CD14-positive monocyte (primary cell): ENCODE data around the gene INSR. TPM values are rescaled to one million over a fixed set of nuclear protein-coding genes. Genes with fewer than 3 reads are reported as not detected.

Experiments
- DNase-seq, 3 donors: peaks; one replicate each; pipeline ENCODE4 v3.0.0-alpha.2; 2011 to 2022
- H2AFZ ChIP-seq: 2 replicates; pipeline ENCODE4 v1.6.0; 2012; ENCODE audit warnings: mild to moderate bottlenecking, low read depth, low read length, inconsistent platforms; ENCODE audit not compliant: insufficient read depth, poor library complexity, severe bottlenecking
- H3K27ac ChIP-seq, 2 donors: 1 replicate in 1 of 2; 2 replicates in 1 of 2; pipeline ENCODE4 v1.5.1; 2012 to 2013; ENCODE audit warnings: low read length in 2 of 2, control low read depth in 1 of 2, inconsistent platforms in 1 of 2, low read depth in 1 of 2, mild to moderate bottlenecking in 1 of 2
- H3K27me3 ChIP-seq, 2 donors: one replicate each; pipeline versions ENCODE4 v1.6.0 to v1.6.1; 2011 to 2013; ENCODE audit warnings: low read length in 2 of 2; ENCODE audit not compliant: control insufficient read depth in 2 of 2, insufficient read depth in 2 of 2
- H3K36me3 ChIP-seq, 2 donors: replicated peaks in 1 of 2; 1 replicate in 1 of 2; 2 replicates in 1 of 2; pipeline versions ENCODE4 v1.5.1 to v1.6.1; 2012 to 2013; ENCODE audit warnings: low read length in 2 of 2, control low read depth in 1 of 2, inconsistent platforms in 1 of 2, mild to moderate bottlenecking in 1 of 2; ENCODE audit not compliant: insufficient read depth in 2 of 2, control insufficient read depth in 1 of 2
- H3K4me1 ChIP-seq, 2 donors: 1 replicate in 1 of 2; 2 replicates in 1 of 2; pipeline versions ENCODE4 v1.5.1 to v1.6.1; 2012 to 2013; ENCODE audit warnings: low read length in 2 of 2, control low read depth in 1 of 2, inconsistent platforms in 1 of 2, mild to moderate bottlenecking in 1 of 2, moderate library complexity in 1 of 2; ENCODE audit not compliant: insufficient read depth in 2 of 2, control insufficient read depth in 1 of 2
- H3K4me2 ChIP-seq: replicated peaks from 2 replicates; pipeline ENCODE3; 2012; ENCODE audit warnings: low read length, moderate library complexity, mild to moderate bottlenecking; ENCODE audit not compliant: poor library complexity, severe bottlenecking; ENCODE audit errors: extremely low read depth
- H3K4me3 ChIP-seq, 3 experiments: fragments of 200-600 bp in 1 of 3; sonication (generic) in 1 of 3; replicated peaks in 1 of 3; 1 replicate in 2 of 3; 2 replicates in 1 of 3; pipeline ENCODE4 v1.5.1; 2011 to 2013; ENCODE audit warnings: low read length in 3 of 3, mild to moderate bottlenecking in 3 of 3, control low read depth in 2 of 3, low read depth in 2 of 3, inconsistent platforms in 1 of 3, moderate library complexity in 1 of 3
- H3K79me2 ChIP-seq: 2 replicates; pipeline ENCODE4 v1.6.0; 2012; ENCODE audit warnings: mild to moderate bottlenecking, control low read depth, inconsistent platforms, low read length, moderate library complexity; ENCODE audit not compliant: insufficient read depth
- H3K9ac ChIP-seq: 2 replicates; pipeline ENCODE4 v1.6.0; 2017; ENCODE audit warnings: low read length, mild to moderate bottlenecking; ENCODE audit not compliant: insufficient read depth, poor library complexity, severe bottlenecking
- H3K9me3 ChIP-seq, 2 donors: replicated peaks in 1 of 2; 1 replicate in 1 of 2; 2 replicates in 1 of 2; pipeline versions ENCODE4 v1.5.1 to v1.6.1; 2012 to 2013; ENCODE audit warnings: low read length in 2 of 2, control low read depth in 1 of 2; ENCODE audit not compliant: control insufficient read depth in 1 of 2, insufficient read depth in 1 of 2
- H4K20me1 ChIP-seq: 2 replicates; pipeline ENCODE4 v1.6.0; 2012; ENCODE audit warnings: mild to moderate bottlenecking, low read length, control low read depth, moderate library complexity; ENCODE audit not compliant: insufficient read depth
- H3K27ac Mint-ChIP-seq, 7 donors: one replicate each; pipeline ENCODE4 v1.8.0; 2020; ENCODE audit warnings: mild to moderate bottlenecking in 7 of 7, mixed read lengths in 7 of 7, moderate library complexity in 6 of 7, inconsistent platforms in 2 of 7
- H3K27me3 Mint-ChIP-seq, 3 donors: one replicate each; pipeline ENCODE4 v1.8.0; 2021 to 2022; ENCODE audit warnings: low read depth in 3 of 3, mild to moderate bottlenecking in 3 of 3, mixed read lengths in 3 of 3, moderate library complexity in 3 of 3, inconsistent platforms in 1 of 3
- H3K36me3 Mint-ChIP-seq, 2 donors: one replicate each; pipeline ENCODE4 v1.8.0; 2020; ENCODE audit warnings: mixed read lengths in 2 of 2, inconsistent platforms in 1 of 2, mild to moderate bottlenecking in 1 of 2
- H3K4me1 Mint-ChIP-seq: one replicate; pipeline ENCODE4 v1.8.0; 2020; ENCODE audit warnings: mild to moderate bottlenecking, mixed read lengths
- H3K4me3 Mint-ChIP-seq, 2 donors: one replicate each; pipeline ENCODE4 v1.8.0; 2020; ENCODE audit warnings: mild to moderate bottlenecking in 2 of 2, mixed read lengths in 2 of 2, moderate library complexity in 1 of 2
- H3K9me3 Mint-ChIP-seq, 7 donors: one replicate each; pipeline ENCODE4 v1.8.0; 2020 to 2022; ENCODE audit warnings: mixed read lengths in 7 of 7, mild to moderate bottlenecking in 6 of 7, moderate library complexity in 6 of 7, inconsistent platforms in 2 of 7
- WGBS: methylation state at CpG from one replicate; pipeline ENCODE4 v1.1.5; 2013; ENCODE audit warnings: missing lambda C conversion rate; ENCODE audit not compliant: insufficient coverage; 5-methylcytosine and 5-hydroxymethylcytosine counted together
- intact Hi-C, 2 donors: fragments of 100-400 bp; cut with micrococcal nuclease; formaldehyde crosslinking; loops; one replicate each; pipeline versions ENCODE4 v1.15.0 to v1.15.1; 2023
- polyA plus RNA-seq, 3 donors: library from polyadenylated mRNA; depleted of rRNA in 1 of 3; unstranded in 2 of 3; stranded (reverse) in 1 of 3; fragments of 300-500 nt in 2 of 3; fragments of >200 nt in 1 of 3; fragmentation: Illumina TruSeq in 2 of 3; gene quantifications; 1 replicate in 2 of 3; 2 replicates in 1 of 3; pipeline ENCODE4 v1.2.3, GENCODE V29; 2012 to 2021
- TF ChIP-seq, protein P1 (sequence below): fragments of 200-600 bp; IDR thresholded peaks from one replicate; pipeline ENCODE4 v1.8.0; 2022; ENCODE audit warnings: antibody characterized with exemption, mild to moderate bottlenecking

Gene INSR
- polyA plus RNA-seq, 3 donors = 2.9 to 12.4 (median 3.4) TPM

DNA sequence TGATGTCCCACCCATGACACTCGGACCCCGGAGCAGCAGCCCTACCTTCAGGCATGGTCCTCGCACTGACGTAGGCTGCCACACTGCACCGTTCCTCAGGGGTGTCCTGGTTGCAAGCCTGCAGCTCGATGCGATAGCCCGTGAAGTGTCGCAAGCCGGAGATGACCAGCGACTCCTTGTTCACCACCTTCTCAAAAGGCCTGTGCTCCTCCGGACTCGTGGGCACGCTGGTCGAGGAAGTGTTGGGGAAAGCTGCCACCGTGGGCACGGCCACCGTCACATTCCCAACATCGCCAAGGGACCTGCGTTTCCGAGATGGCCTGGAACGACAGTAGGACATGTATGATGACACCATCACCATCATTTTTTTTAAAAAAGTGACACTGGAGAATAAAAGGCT lies 151.4 kb downstream of the INSR start:
- Histone ChIP-seq H3K4me2 (no peak overlapping the region), H3K9ac (no peak overlapping the region), H3K4me3 (no peak overlapping the region), H3K36me3 (peaks cover 32 to 62% of the 10 kb centered on the region in 2 donors), H2AFZ (no peak overlapping the region), H3K27ac (no peak overlapping the region), H3K4me1 (no peaks in the 10 kb centered on the region), H3K79me2 (no peaks in the 10 kb centered on the region), H3K9me3 (peaks cover 0 to 7% of the 10 kb centered on the region in 2 donors), H4K20me1 (no peaks in the 10 kb centered on the region), H3K27me3 (no peaks in the 10 kb centered on the region)
- H3K9me3 Mint-ChIP-seq = peaks cover 0 to 16% (median 12%) of the 10 kb centered on the region in 7 donors
- peaks cover 46 to 70% of the 10 kb centered on the region in 2 donors for H3K36me3 Mint-ChIP-seq
- peaks cover 0 to 2% (median 0%) of the 10 kb centered on the region in 3 donors for H3K27me3 Mint-ChIP-seq
- no peak overlapping the region for H3K4me3 Mint-ChIP-seq
- TF ChIP-seq, protein P1, sequence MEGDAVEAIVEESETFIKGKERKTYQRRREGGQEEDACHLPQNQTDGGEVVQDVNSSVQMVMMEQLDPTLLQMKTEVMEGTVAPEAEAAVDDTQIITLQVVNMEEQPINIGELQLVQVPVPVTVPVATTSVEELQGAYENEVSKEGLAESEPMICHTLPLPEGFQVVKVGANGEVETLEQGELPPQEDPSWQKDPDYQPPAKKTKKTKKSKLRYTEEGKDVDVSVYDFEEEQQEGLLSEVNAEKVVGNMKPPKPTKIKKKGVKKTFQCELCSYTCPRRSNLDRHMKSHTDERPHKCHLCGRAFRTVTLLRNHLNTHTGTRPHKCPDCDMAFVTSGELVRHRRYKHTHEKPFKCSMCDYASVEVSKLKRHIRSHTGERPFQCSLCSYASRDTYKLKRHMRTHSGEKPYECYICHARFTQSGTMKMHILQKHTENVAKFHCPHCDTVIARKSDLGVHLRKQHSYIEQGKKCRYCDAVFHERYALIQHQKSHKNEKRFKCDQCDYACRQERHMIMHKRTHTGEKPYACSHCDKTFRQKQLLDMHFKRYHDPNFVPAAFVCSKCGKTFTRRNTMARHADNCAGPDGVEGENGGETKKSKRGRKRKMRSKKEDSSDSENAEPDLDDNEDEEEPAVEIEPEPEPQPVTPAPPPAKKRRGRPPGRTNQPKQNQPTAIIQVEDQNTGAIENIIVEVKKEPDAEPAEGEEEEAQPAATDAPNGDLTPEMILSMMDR = no peak
- intact Hi-C loops = no loop called here
- no peak overlapping the region for H3K27ac Mint-ChIP-seq
- peaks cover 2% of the 10 kb centered on the region for H3K4me1 Mint-ChIP-seq
- 97% methylated on average over 14 of the region's 22 CpGs for WGBS
- no peak for DNase-seq

DNA sequence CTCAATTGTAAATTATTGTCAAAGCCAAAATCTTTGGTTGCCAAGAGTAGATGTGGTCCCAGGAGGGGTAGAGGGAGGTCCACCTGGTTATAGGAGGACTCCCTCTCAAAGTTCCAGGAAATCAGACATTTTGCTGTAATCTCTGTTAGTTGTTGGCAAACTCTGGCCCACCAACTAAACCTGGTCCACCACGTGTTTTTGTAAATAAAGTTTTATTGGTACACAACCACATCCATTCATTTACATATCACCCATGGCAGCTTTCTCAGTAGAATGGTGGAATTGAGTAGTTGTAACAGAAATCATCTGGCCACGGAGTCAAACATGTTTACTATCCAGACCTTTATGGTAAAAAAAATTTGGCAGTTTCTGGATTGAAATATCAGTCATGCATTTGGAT lies 154.1 kb downstream of the INSR start:
- H3K9me3 Mint-ChIP-seq = peaks cover 0 to 8% (median 5%) of the 10 kb centered on the region in 7 donors
- TF ChIP-seq, protein P1 = no peak
- Histone ChIP-seq H3K4me2 (no peak overlapping the region), H3K36me3 (peaks cover 39 to 74% of the 10 kb centered on the region in 2 donors), H2AFZ (no peak overlapping the region), H3K27ac (no peak overlapping the region), H3K79me2 (no peaks in the 10 kb centered on the region), H3K9ac (no peak overlapping the region), H3K4me1 (no peaks in the 10 kb centered on the region), H4K20me1 (no peaks in the 10 kb centered on the region), H3K9me3 (no peaks in the 10 kb centered on the region), H3K4me3 (no peak overlapping the region), H3K27me3 (no peaks in the 10 kb centered on the region)
- H3K36me3 Mint-ChIP-seq = peaks cover 51 to 72% of the 10 kb centered on the region in 2 donors
- no peak overlapping the region for H3K4me3 Mint-ChIP-seq
- intact Hi-C loops = no loop called here
- no peak for DNase-seq
- peaks cover 2% of the 10 kb centered on the region for H3K4me1 Mint-ChIP-seq
- 100% methylated on average over 1 of the region's 2 CpGs for WGBS
- H3K27me3 Mint-ChIP-seq = peaks cover 0 to 2% (median 2%) of the 10 kb centered on the region in 3 donors
- no peak overlapping the region for H3K27ac Mint-ChIP-seq
